ENCODE data around the gene FAM131A. TPM values are rescaled to one million over a fixed set of nuclear protein-coding genes. Genes with fewer than 3 reads are reported as not detected.

The FAM131A gene
- total and polyA plus RNA-seq, 9 of the 15 experiments (the other 6 are each of a cell fraction or from before 2014, with no cell fraction given) = 0.48 to 11.1 (median 4.3) TPM

- no peak overlapping the region for H3K27ac ChIP-seq (ENCODE audit: extremely low read depth, low read depth, low read length)
- DNase-seq (ENCODE audit: extremely low read depth in 1 of 4, low spot score in 3 of 4) (no peak), ATAC-seq (no peak), FAIRE-seq (no peak)
- no peak overlapping the region for H2AFZ ChIP-seq (ENCODE audit: low read depth, low read length)
- H3K4me1 ChIP-seq (replicated peaks in 1 of 2; ENCODE audit: control insufficient read depth in 2 of 2, insufficient read depth in 2 of 2, low read length in 2 of 2) = peaks cover 2% of the 10 kb centered on the region in 2 experiments; a peak in 4 of 5 replicates
- peaks cover 22% of the 10 kb centered on the region for H3K36me3 ChIP-seq (ENCODE audit: control insufficient read depth, insufficient read depth, low read length)
- in situ Hi-C loops (cut with MboI) (loop anchor here (5.0 kb wide), 2 partner anchors 44 to 94 kb away; no protein-coding TSS in a partner anchor), intact Hi-C loops (cut with micrococcal nuclease) (loop anchor here (10.0 kb wide), 1 partner anchor 402 kb away; no protein-coding TSS in a partner anchor)
- ChIA-PET CTCF (ENCODE audit: low intra/inter-chr PET ratio) (no interaction called here), POLR2A (interaction anchor here (1.2 to 4.1 kb wide), 4 partner anchors 10 to 141 kb away, joined by 4 to 35 read pairs (median 5); no protein-coding TSS in a partner anchor)
- peaks cover 2 to 4% of the 10 kb centered on the region in 2 experiments; a peak in 3 of 5 replicates for H3K27me3 ChIP-seq (ENCODE audit: control insufficient read depth in 2 of 2, insufficient read depth in 2 of 2, low read length in 2 of 2)
- no peaks in the 10 kb centered on the region for H3K9me3 ChIP-seq (replicated peaks; ENCODE audit: control insufficient read depth, insufficient read depth, low read depth, low read length)
- H3K4me3 ChIP-seq = no peak overlapping the region
- TF ChIP-seq ZNF655 (CRISPR knock-in tag; IDR thresholded peaks at IDR 0.05) = no peak
- TF ChIP-seq ZNF165 (CRISPR knock-in tag; IDR thresholded peaks at IDR 0.05; ENCODE audit: borderline replicate concordance) = no peak
- no peak overlapping the region for H3K9ac ChIP-seq (ENCODE audit: insufficient read depth in 1 of 2, low read depth in 2 of 2, low read length in 2 of 2)
- no TSS peak for BruUV-seq (replicated peaks)
- no peaks in the 10 kb centered on the region for H3K9me1 ChIP-seq (ENCODE audit: control insufficient read depth, insufficient read depth, low read length)
- H3K79me2 ChIP-seq (ENCODE audit: control insufficient read depth, insufficient read depth, low read length) = no peaks in the 10 kb centered on the region
- H4K20me1 ChIP-seq (replicated peaks; ENCODE audit: control insufficient read depth, insufficient read depth, low read length) = 0 out of 2 replicates have a peak, but pooled peaks cover 7% of the 10 kb centered on the region
- 15% methylated on average over 5 of the region's 5 CpGs for WGBS (ENCODE audit: insufficient coverage, low coverage, missing lambda C conversion rate)
- H3K4me2 ChIP-seq (ENCODE audit: insufficient read depth, low read length) = no peak overlapping the region
Observed at GRCh38 chr3:184372911-184373310, 35.5 kb downstream of the FAM131A start.

- H3K9ac ChIP-seq (ENCODE audit: insufficient read depth in 1 of 2, low read depth in 2 of 2, low read length in 2 of 2) = no peak overlapping the region
- 9% methylated on average over 5 of the region's 6 CpGs for WGBS (ENCODE audit: insufficient coverage, low coverage, missing lambda C conversion rate)
- ChIA-PET CTCF (ENCODE audit: low intra/inter-chr PET ratio) (no interaction called here), POLR2A (interaction anchor here (0.5 to 4.1 kb wide), 4 partner anchors 10 to 142 kb away, joined by 3 to 35 read pairs (median 5); no protein-coding TSS in a partner anchor)
- intact Hi-C loops (cut with micrococcal nuclease) (loop anchor here (10.0 kb wide), 1 partner anchor 401 kb away; no protein-coding TSS in a partner anchor), in situ Hi-C loops (cut with MboI) (loop anchor here (5.0 kb wide), 2 partner anchors 44 to 94 kb away; no protein-coding TSS in a partner anchor)
- H3K27me3 ChIP-seq (ENCODE audit: control insufficient read depth in 2 of 2, insufficient read depth in 2 of 2, low read length in 2 of 2) = peaks cover 2 to 4% of the 10 kb centered on the region in 2 experiments; a peak in 3 of 5 replicates
- no peak overlapping the region for H3K4me3 ChIP-seq
- 0 out of 2 replicates have a peak, but pooled peaks cover 7% of the 10 kb centered on the region for H4K20me1 ChIP-seq (replicated peaks; ENCODE audit: control insufficient read depth, insufficient read depth, low read length)
- H3K4me1 ChIP-seq (replicated peaks in 1 of 2; ENCODE audit: control insufficient read depth in 2 of 2, insufficient read depth in 2 of 2, low read length in 2 of 2) = peaks cover 5% of the 10 kb centered on the region in 2 experiments; a peak in 4 of 5 replicates
- no TSS peak for BruUV-seq (replicated peaks)
- H3K9me3 ChIP-seq (replicated peaks; ENCODE audit: control insufficient read depth, insufficient read depth, low read depth, low read length) = no peaks in the 10 kb centered on the region
- no peak for FAIRE-seq
- no peak for DNase-seq (ENCODE audit: extremely low read depth in 1 of 4, low spot score in 3 of 4)
- ATAC-seq = no peak
- peaks cover 16% of the 10 kb centered on the region; the same call in 2 of the 3 replicates for H3K36me3 ChIP-seq (ENCODE audit: control insufficient read depth, insufficient read depth, low read length)
- no peak overlapping the region for H2AFZ ChIP-seq (ENCODE audit: low read depth, low read length)
- no peaks in the 10 kb centered on the region for H3K9me1 ChIP-seq (ENCODE audit: control insufficient read depth, insufficient read depth, low read length)
- H3K4me2 ChIP-seq (ENCODE audit: insufficient read depth, low read length) = no peak overlapping the region
- H3K27ac ChIP-seq (ENCODE audit: extremely low read depth, low read depth, low read length) = no peak overlapping the region
- no peaks in the 10 kb centered on the region for H3K79me2 ChIP-seq (ENCODE audit: control insufficient read depth, insufficient read depth, low read length)
- TF ChIP-seq KHSRP (IDR thresholded peaks at IDR 0.05) = no peak
- TF ChIP-seq ELF2 (CRISPR knock-in tag; IDR thresholded peaks at IDR 0.05) = no peak
- TF ChIP-seq PHTF2 (CRISPR knock-in tag; IDR thresholded peaks at IDR 0.05) = no peak
- no peak for TF ChIP-seq MEF2A (IDR thresholded peaks at IDR 0.05; ENCODE audit: control insufficient read depth, low read depth, low read length)
- TF ChIP-seq ZFP1 (CRISPR knock-in tag; IDR thresholded peaks at IDR 0.05) = no peak
- no peak for TF ChIP-seq TGIF2 (CRISPR knock-in tag; IDR thresholded peaks at IDR 0.05)
- TF ChIP-seq FOXJ2 (tag; IDR thresholded peaks at IDR 0.05) = no peak
- TF ChIP-seq, protein P1, sequence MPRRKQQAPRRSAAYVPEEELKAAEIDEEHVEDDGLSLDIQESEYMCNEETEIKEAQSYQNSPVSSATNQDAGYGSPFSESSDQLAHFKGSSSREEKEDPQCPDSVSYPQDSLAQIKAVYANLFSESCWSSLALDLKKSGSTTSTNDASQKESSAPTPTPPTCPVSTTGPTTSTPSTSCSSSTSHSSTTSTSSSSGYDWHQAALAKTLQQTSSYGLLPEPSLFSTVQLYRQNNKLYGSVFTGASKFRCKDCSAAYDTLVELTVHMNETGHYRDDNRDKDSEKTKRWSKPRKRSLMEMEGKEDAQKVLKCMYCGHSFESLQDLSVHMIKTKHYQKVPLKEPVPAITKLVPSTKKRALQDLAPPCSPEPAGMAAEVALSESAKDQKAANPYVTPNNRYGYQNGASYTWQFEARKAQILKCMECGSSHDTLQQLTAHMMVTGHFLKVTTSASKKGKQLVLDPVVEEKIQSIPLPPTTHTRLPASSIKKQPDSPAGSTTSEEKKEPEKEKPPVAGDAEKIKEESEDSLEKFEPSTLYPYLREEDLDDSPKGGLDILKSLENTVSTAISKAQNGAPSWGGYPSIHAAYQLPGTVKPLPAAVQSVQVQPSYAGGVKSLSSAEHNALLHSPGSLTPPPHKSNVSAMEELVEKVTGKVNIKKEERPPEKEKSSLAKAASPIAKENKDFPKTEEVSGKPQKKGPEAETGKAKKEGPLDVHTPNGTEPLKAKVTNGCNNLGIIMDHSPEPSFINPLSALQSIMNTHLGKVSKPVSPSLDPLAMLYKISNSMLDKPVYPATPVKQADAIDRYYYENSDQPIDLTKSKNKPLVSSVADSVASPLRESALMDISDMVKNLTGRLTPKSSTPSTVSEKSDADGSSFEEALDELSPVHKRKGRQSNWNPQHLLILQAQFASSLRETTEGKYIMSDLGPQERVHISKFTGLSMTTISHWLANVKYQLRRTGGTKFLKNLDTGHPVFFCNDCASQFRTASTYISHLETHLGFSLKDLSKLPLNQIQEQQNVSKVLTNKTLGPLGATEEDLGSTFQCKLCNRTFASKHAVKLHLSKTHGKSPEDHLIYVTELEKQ (CRISPR knock-in tag; IDR thresholded peaks at IDR 0.05) = no peak
- TF ChIP-seq ZNF23 (CRISPR knock-in tag; IDR thresholded peaks at IDR 0.05) = no peak
- no peak for TF ChIP-seq NR2F6 (CRISPR knock-in tag; IDR thresholded peaks at IDR 0.05)
Observed at GRCh38 chr3:184373422-184373821, 36.0 kb downstream of the FAM131A start.
